Stomach (tissue), 9 donors: ENCODE measurements around the gene CNN2. TPM values are rescaled to one million over a fixed set of nuclear protein-coding genes. Genes with fewer than 3 reads are reported as not detected.

ENCODE experiments used
- DNase-seq, 2 donors: peaks; one replicate each; pipeline versions ENCODE4 v3.0.0 to v3.0.0-alpha.2; 2013 to 2019
- H3K27ac ChIP-seq, 5 donors: fragments of 200-600 bp in 4 of 5; sonication (generic) in 4 of 5; one replicate each; pipeline ENCODE4 v1.5.1; 2013 to 2019; ENCODE audit warnings: mild to moderate bottlenecking in 1 of 5, moderate library complexity in 1 of 5
- H3K27me3 ChIP-seq, 3 donors: fragments of 200-600 bp; sonication (generic); one replicate each; pipeline ENCODE4 v1.5.1; 2017 to 2019; ENCODE audit warnings: mixed run types in 1 of 3
- H3K36me3 ChIP-seq, 4 donors: fragments of 200-600 bp; sonication (generic); 1 replicate in 3 of 4; 2 replicates in 1 of 4; pipeline ENCODE4 v1.5.1; 2016 to 2019
- H3K4me1 ChIP-seq, 4 donors: fragments of 200-600 bp; sonication (generic); one replicate each; pipeline ENCODE4 v1.5.1; 2016 to 2019
- H3K4me3 ChIP-seq, 4 donors: fragments of 200-600 bp; sonication (generic) in 3 of 4; one replicate each; pipeline ENCODE4 v1.5.1; 2016 to 2019; ENCODE audit warnings: mild to moderate bottlenecking in 1 of 4
- H3K9me3 ChIP-seq, 4 donors: fragments of 200-600 bp; sonication (generic); one replicate each; pipeline ENCODE4 v1.5.1; 2016 to 2019
- CTCF ChIP-seq, 7 experiments: fragments of 450-650 bp in 4 of 7; fragments of 200-600 bp in 3 of 7; sonication (generic) in 3 of 7; IDR thresholded peaks; one replicate each; pipeline ENCODE4 v1.5.1; 2016 to 2019; ENCODE audit warnings: antibody characterized with exemption in 7 of 7, control low read depth in 2 of 7, mild to moderate bottlenecking in 1 of 7
- EP300 ChIP-seq: sonication (generic); formaldehyde crosslinking; IDR thresholded peaks from one replicate; pipeline ENCODE4 v1.6.1; 2017; ENCODE audit warnings: antibody characterized with exemption
- POLR2A ChIP-seq, 4 donors: fragments of 450-650 bp; IDR thresholded peaks; one replicate each; pipeline ENCODE4 v1.6.1; 2016; ENCODE audit warnings: antibody characterized with exemption in 4 of 4, control low read depth in 2 of 4, mild to moderate bottlenecking in 1 of 4, moderate library complexity in 1 of 4
- POLR2AphosphoS5 ChIP-seq, 3 donors: sonication (generic); formaldehyde crosslinking; IDR thresholded peaks; one replicate each; pipeline ENCODE4 v1.6.1; 2016; ENCODE audit warnings: antibody characterized with exemption in 3 of 3
- WGBS, 5 donors: extraction: QIAGEN DNeasy Blood & Tissue Kit in 3 of 5; methylation state at CpG; one replicate each; pipeline versions ENCODE4 v1.1.5 to v1.1.7; 2013 to 2018; 5-methylcytosine and 5-hydroxymethylcytosine counted together
- intact Hi-C: fragments of 100-400 bp; cut with DNase I; formaldehyde crosslinking; loops from one replicate; pipeline ENCODE4 v1.15.1; 2023; ENCODE audit warnings: low total_unique reads
- polyA plus RNA-seq, 3 donors: library from polyadenylated mRNA; stranded (reverse); fragments of 200-250 nt; gene quantifications; one replicate each; pipeline ENCODE4 v1.2.3, GENCODE V29; 2013
- total RNA-seq, 5 donors: library from RNA; depleted of rRNA; stranded (reverse); fragments of >200 nt; gene quantifications; one replicate each; pipeline versions ENCODE4 v1.1.0 to v1.2.3, GENCODE V29; 2014 to 2016
- donor health status: healthy with polysubstance abuse.
- donor health status: Bipolar disorder and iron deficiency.
- donor health status: healthy.

CNN2 gene
- total and polyA plus RNA-seq, 8 donors: 7.0 to 98.5 (median 81.4) TPM

- H3K9me3 ChIP-seq: no peaks in the 10 kb centered on the region
- intact Hi-C loops: no loop called here
- peaks cover 37 to 56% (median 50%) of the 10 kb centered on the region in 4 donors for H3K36me3 ChIP-seq
- no peak for DNase-seq
- H3K27ac ChIP-seq: no peak overlapping the region
- WGBS, 5 donors: 89 to 92% (median 91%) methylated on average over 26 to 29 of the region's 29 CpGs
- H3K4me3 ChIP-seq: no peak overlapping the region
- peaks cover 0 to under 1% (median 0%) of the 10 kb centered on the region in 3 donors for H3K27me3 ChIP-seq
- H3K4me1 ChIP-seq: peaks cover 17 to 59% (median 25%) of the 10 kb centered on the region in 4 donors
- TF ChIP-seq POLR2A (IDR thresholded peaks at IDR 0.05): no peak
- no peak for TF ChIP-seq EP300
- TF ChIP-seq POLR2AphosphoS5 (IDR thresholded peaks at IDR 0.05): no peak
- TF ChIP-seq CTCF (IDR thresholded peaks at IDR 0.05): no peak
Observed at GRCh38 chr19:1035998-1036621, 9.7 kb downstream of the CNN2 start.

GRCh38 chr19:1037621-1038064, 11.2 kb downstream of the CNN2 start:
- WGBS, 5 donors: 72 to 80% (median 76%) methylated on average over 22 of the region's 22 CpGs
- TF ChIP-seq CTCF (IDR thresholded peaks at IDR 0.05) (no peak), POLR2A (IDR thresholded peaks at IDR 0.05) (no peak), EP300 (no peak), POLR2AphosphoS5 (IDR thresholded peaks at IDR 0.05) (no peak)
- H3K36me3 ChIP-seq: peaks cover 26 to 44% (median 38%) of the 10 kb centered on the region in 4 donors
- H3K4me3 ChIP-seq: no peak overlapping the region
- H3K9me3 ChIP-seq: no peaks in the 10 kb centered on the region
- peaks cover 26 to 73% (median 40%) of the 10 kb centered on the region in 4 donors for H3K4me1 ChIP-seq
- H3K27ac ChIP-seq: peak overlapping the region in 3 of 5 donors; percentile 62 to 84 (median 65)
- intact Hi-C loops: no loop called here
- peaks cover 0 to 15% (median 0%) of the 10 kb centered on the region in 3 donors for H3K27me3 ChIP-seq
- DNase-seq: peak in 1 of 2 donors; percentile 10

- WGBS, 5 donors: 61 to 67% (median 66%) methylated on average over 22 of the region's 22 CpGs
- peak in 1 of 2 donors; percentile 20 for DNase-seq
- Histone ChIP-seq H3K27me3 (peaks cover 0 to 18% (median 0%) of the 10 kb centered on the region in 3 donors), H3K4me1 (peaks cover 26 to 78% (median 45%) of the 10 kb centered on the region in 4 donors), H3K9me3 (no peaks in the 10 kb centered on the region), H3K27ac (peak overlapping the region in 4 of 5 donors; percentile 47 to 84 (median 69)), H3K36me3 (peaks cover 17 to 41% (median 30%) of the 10 kb centered on the region in 4 donors), H3K4me3 (peak overlapping the region; percentile 53 to 72 (median 58))
- intact Hi-C loops: no loop called here
- no peak for TF ChIP-seq EP300
- no peak for TF ChIP-seq POLR2AphosphoS5 (IDR thresholded peaks at IDR 0.05)
- no peak for TF ChIP-seq POLR2A (IDR thresholded peaks at IDR 0.05)
- no peak for TF ChIP-seq CTCF (IDR thresholded peaks at IDR 0.05)
Observed at GRCh38 chr19:1038978-1039645, 12.7 kb downstream of the CNN2 start.

GRCh38 chr19:1039646-1040475, 13.5 kb downstream of the CNN2 start, which contains the start of gene ABCA7:
ABCA7 (plus strand) TSS chr19:1040107; CDS start chr19:1041362, 1,255 bp downstream.
- peak; percentile 99 to 100 for DNase-seq
- peaks cover 26 to 78% (median 45%) of the 10 kb centered on the region in 4 donors for H3K4me1 ChIP-seq
- peak within 1 kb of the TSS; percentile 34 to 84 (median 74) for H3K27ac ChIP-seq
- TF ChIP-seq EP300 (no peak), POLR2AphosphoS5 (IDR thresholded peaks at IDR 0.05) (peak; percentile 80 to 96 (median 91)), CTCF (IDR thresholded peaks at IDR 0.05) (no peak), POLR2A (IDR thresholded peaks at IDR 0.05) (peak in 2 of 4 donors; percentile 40 to 61)
- intact Hi-C loops: loop anchor here (10.0 kb wide), 1 partner anchor 55 kb away; the partner anchor contains the start of gene POLR2E
- 1 to 3% (median 2%) methylated on average over 33 to 56 of the region's 56 CpGs for WGBS, 5 donors
- H3K27me3 ChIP-seq: peaks cover 0 to 18% (median 0%) of the 10 kb centered on the region in 3 donors
- H3K9me3 ChIP-seq: no peaks in the 10 kb centered on the region
- peaks cover 17 to 43% (median 30%) of the 10 kb centered on the region in 4 donors for H3K36me3 ChIP-seq
- peak within 1 kb of the TSS; percentile 53 to 72 (median 58) for H3K4me3 ChIP-seq
